Measurements from ENCODE around the gene FOXP1. TPM values are rescaled to one million over a fixed set of nuclear protein-coding genes. Genes with fewer than 3 reads are reported as not detected.

Gene FOXP1
- total RNA-seq, 1 experiment from 2014 or later, result 75.3 TPM

DNA sequence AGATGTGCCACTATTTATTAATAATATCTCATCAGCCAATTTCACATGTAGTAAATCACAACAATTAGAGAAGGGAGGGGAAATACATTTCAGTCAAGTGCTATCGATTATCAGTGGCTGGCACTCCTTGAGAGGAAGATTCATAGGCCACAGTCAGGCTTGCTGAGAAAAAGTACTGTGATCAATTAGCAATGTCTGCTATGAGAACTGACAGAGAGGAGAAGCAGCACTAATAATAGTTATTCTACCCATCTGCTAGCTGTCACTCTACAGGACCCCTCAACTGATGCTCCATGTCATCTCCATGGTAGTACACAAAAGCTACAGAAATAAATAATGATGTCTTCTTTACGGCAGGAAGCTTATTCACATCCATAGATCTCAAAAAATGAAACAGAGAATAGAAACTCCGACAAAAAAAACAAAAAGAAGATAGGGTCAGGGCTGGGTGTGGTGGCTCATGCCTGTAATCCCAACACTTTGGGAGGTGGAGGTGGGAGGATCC lies 351.3 kb downstream of the FOXP1 start:
- no peak overlapping the region for H4K8ac ChIP-seq (replicated peaks; ENCODE audit: insufficient read length, low read depth, low read length)
- H3K27me3 ChIP-seq (ENCODE audit: insufficient read depth, low read length), result no peaks in the 10 kb centered on the region
- H3K4me2 ChIP-seq (ENCODE audit: insufficient read depth, insufficient read length, low read length), result no peak overlapping the region
- no peak overlapping the region for H2BK20ac ChIP-seq (ENCODE audit: low read depth, low read length, poor library complexity, severe bottlenecking)
- H3K4ac ChIP-seq (ENCODE audit: low read depth, low read length), result no peak overlapping the region
- WGBS (ENCODE audit: extremely low coverage, insufficient read length, low lambda C conversion rate), result no CpG with 5 or more reads among the region's 3 CpGs
- H4K91ac ChIP-seq (ENCODE audit: insufficient read length, low read depth, low read length), result no peak overlapping the region
- H3K14ac ChIP-seq (ENCODE audit: insufficient read depth, low read length), result no peak overlapping the region
- peaks cover 0 to 7% (median 7%) of the 10 kb centered on the region in 3 experiments; a peak in 5 of 7 replicates for H3K36me3 Mint-ChIP-seq (ENCODE audit: insufficient read depth in 1 of 3, low read depth in 3 of 3)
- DNase-seq, result no peak
- H3K56ac ChIP-seq (ENCODE audit: insufficient read length, low read depth, low read length), result no peak overlapping the region
- no peak overlapping the region for H3K23ac ChIP-seq (ENCODE audit: insufficient read length, low read depth, low read length)
- H2BK5ac ChIP-seq (ENCODE audit: insufficient read length, low read length), result no peak overlapping the region
- H3K9me3 ChIP-seq (ENCODE audit: control insufficient read depth, low read depth, low read length), result no peaks in the 10 kb centered on the region
- no peaks in the 10 kb centered on the region for H3K23me2 ChIP-seq (ENCODE audit: insufficient read length, low read depth, low read length, poor library complexity, severe bottlenecking)
- no peak overlapping the region for H3K18ac ChIP-seq (ENCODE audit: insufficient read length, low read depth, low read length)
- no peak overlapping the region for H2BK120ac ChIP-seq (ENCODE audit: low read depth, low read length, poor library complexity, severe bottlenecking)
- peak overlapping the region in 2 of 3 experiments; percentile 36 to 66; a peak in 2 of 7 replicates for H3K27ac Mint-ChIP-seq
- H4K20me1 ChIP-seq (ENCODE audit: control insufficient read depth, insufficient read depth, insufficient read length), result no peaks in the 10 kb centered on the region
- no peak overlapping the region for H3K9ac ChIP-seq (ENCODE audit: extremely low read depth, insufficient read length, low read length)
- H3K79me2 ChIP-seq (ENCODE audit: insufficient read depth, low read length), result no peaks in the 10 kb centered on the region
- H3K4me1 Mint-ChIP-seq, result peaks cover 35 to 48% of the 10 kb centered on the region in 2 experiments
- no peak overlapping the region for H2AK5ac ChIP-seq (ENCODE audit: insufficient read length, low read length)
- H2BK15ac ChIP-seq (ENCODE audit: low read depth, low read length), result no peak overlapping the region
- H4K5ac ChIP-seq (ENCODE audit: insufficient read length, low read depth, low read length), result no peak overlapping the region
- H2BK12ac ChIP-seq (ENCODE audit: insufficient read length, low read depth, low read length), result no peak overlapping the region
- no peaks in the 10 kb centered on the region for H3K9me3 Mint-ChIP-seq
- no peak overlapping the region for H3K27ac ChIP-seq (ENCODE audit: insufficient read length, low read depth, low read length)
- H3K4me1 ChIP-seq (ENCODE audit: insufficient read depth, low read length), result peaks cover 5% of the 10 kb centered on the region
- H3K4me3 Mint-ChIP-seq, result no peak overlapping the region
- H3T11ph ChIP-seq (ENCODE audit: low read length), result no peak overlapping the region
- no peak overlapping the region for H2AFZ ChIP-seq (ENCODE audit: low read length)
- TF ChIP-seq, protein P1, sequence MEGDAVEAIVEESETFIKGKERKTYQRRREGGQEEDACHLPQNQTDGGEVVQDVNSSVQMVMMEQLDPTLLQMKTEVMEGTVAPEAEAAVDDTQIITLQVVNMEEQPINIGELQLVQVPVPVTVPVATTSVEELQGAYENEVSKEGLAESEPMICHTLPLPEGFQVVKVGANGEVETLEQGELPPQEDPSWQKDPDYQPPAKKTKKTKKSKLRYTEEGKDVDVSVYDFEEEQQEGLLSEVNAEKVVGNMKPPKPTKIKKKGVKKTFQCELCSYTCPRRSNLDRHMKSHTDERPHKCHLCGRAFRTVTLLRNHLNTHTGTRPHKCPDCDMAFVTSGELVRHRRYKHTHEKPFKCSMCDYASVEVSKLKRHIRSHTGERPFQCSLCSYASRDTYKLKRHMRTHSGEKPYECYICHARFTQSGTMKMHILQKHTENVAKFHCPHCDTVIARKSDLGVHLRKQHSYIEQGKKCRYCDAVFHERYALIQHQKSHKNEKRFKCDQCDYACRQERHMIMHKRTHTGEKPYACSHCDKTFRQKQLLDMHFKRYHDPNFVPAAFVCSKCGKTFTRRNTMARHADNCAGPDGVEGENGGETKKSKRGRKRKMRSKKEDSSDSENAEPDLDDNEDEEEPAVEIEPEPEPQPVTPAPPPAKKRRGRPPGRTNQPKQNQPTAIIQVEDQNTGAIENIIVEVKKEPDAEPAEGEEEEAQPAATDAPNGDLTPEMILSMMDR (conservative IDR thresholded peaks at IDR 0.05), result no peak
- no peaks in the 10 kb centered on the region for H3K27me3 Mint-ChIP-seq (ENCODE audit: low read depth)
- H3K79me1 ChIP-seq (ENCODE audit: insufficient read depth, low read depth, low read length, poor library complexity, severe bottlenecking), result no peaks in the 10 kb centered on the region

Data from H9 (cell line).